Trophoblast cell (in vitro differentiated cells and primary cell): Measurements from ENCODE around the gene TCF7L1.
A peak's percentile ranks its signal among the peaks of the same experiment; 100 is the strongest.

ENCODE experiments used
- DNase-seq, 2 donors: peaks; one replicate each; pipeline ENCODE4 v3.0.0-alpha.2; 2016
- H2AFZ ChIP-seq: 2 replicates; pipeline ENCODE4 v1.6.1; 2013; ENCODE audit warnings: low read length, moderate library complexity, mild to moderate bottlenecking; ENCODE audit not compliant: insufficient read depth, poor library complexity
- H2AK5ac ChIP-seq: 2 replicates; pipeline ENCODE4 v1.6.1; 2013; ENCODE audit warnings: mild to moderate bottlenecking, low read length
- H2BK120ac ChIP-seq: 2 replicates; pipeline ENCODE4 v1.6.1; 2013; ENCODE audit warnings: low read length, mild to moderate bottlenecking, moderate library complexity; ENCODE audit not compliant: insufficient read depth, poor library complexity
- H2BK12ac ChIP-seq: 2 replicates; pipeline ENCODE4 v1.6.1; 2013; ENCODE audit warnings: mild to moderate bottlenecking, low read length, moderate library complexity
- H2BK5ac ChIP-seq: 2 replicates; pipeline ENCODE4 v1.6.1; 2013; ENCODE audit warnings: low read length, low read depth, moderate library complexity, mild to moderate bottlenecking; ENCODE audit not compliant: poor library complexity
- H3K14ac ChIP-seq: 2 replicates; pipeline ENCODE4 v1.6.1; 2013; ENCODE audit warnings: mild to moderate bottlenecking, low read length
- H3K18ac ChIP-seq: 2 replicates; pipeline ENCODE4 v1.6.1; 2013; ENCODE audit warnings: mild to moderate bottlenecking, low read length
- H3K23ac ChIP-seq: 2 replicates; pipeline ENCODE4 v1.6.1; 2013; ENCODE audit warnings: low read length
- H3K27ac ChIP-seq: 2 replicates; pipeline ENCODE4 v1.5.1; 2013; ENCODE audit warnings: low read depth, mild to moderate bottlenecking, inconsistent platforms, low read length, moderate library complexity
- H3K27me3 ChIP-seq: 2 replicates; pipeline ENCODE4 v1.6.1; 2013; ENCODE audit warnings: inconsistent platforms, mild to moderate bottlenecking, low read length, moderate library complexity; ENCODE audit not compliant: insufficient read depth
- H3K36me3 ChIP-seq, 2 experiments: 1 replicate in 1 of 2; 2 replicates in 1 of 2; pipeline ENCODE4 v1.6.1; 2013; ENCODE audit warnings: low read length in 2 of 2, mild to moderate bottlenecking in 2 of 2, moderate library complexity in 1 of 2; ENCODE audit not compliant: insufficient read depth in 2 of 2, control insufficient read depth in 1 of 2
- H3K4ac ChIP-seq: 2 replicates; pipeline ENCODE4 v1.6.1; 2013; ENCODE audit warnings: low read depth, mild to moderate bottlenecking, low read length, moderate library complexity
- H3K4me1 ChIP-seq, 2 experiments: 1 replicate in 1 of 2; 2 replicates in 1 of 2; pipeline ENCODE4 v1.6.1; 2013; ENCODE audit warnings: low read length in 2 of 2, mild to moderate bottlenecking in 2 of 2, moderate library complexity in 1 of 2; ENCODE audit not compliant: insufficient read depth in 2 of 2, control insufficient read depth in 1 of 2
- H3K4me2 ChIP-seq: 2 replicates; pipeline ENCODE4 v1.6.1; 2013; ENCODE audit warnings: inconsistent platforms, mild to moderate bottlenecking, low read length, moderate library complexity
- H3K4me3 ChIP-seq: 2 replicates; pipeline ENCODE4 v1.5.1; 2013; ENCODE audit warnings: mild to moderate bottlenecking, low read depth, low read length, inconsistent platforms
- H3K79me1 ChIP-seq: one replicate; pipeline ENCODE4 v1.6.1; 2013; ENCODE audit warnings: low read length
- H3K79me2 ChIP-seq: 2 replicates; pipeline ENCODE4 v1.6.1; 2013; ENCODE audit warnings: low read length, mild to moderate bottlenecking; ENCODE audit not compliant: control insufficient read depth, insufficient read depth, poor library complexity
- H3K9ac ChIP-seq: 2 replicates; pipeline ENCODE4 v1.6.1; 2013; ENCODE audit warnings: mild to moderate bottlenecking, low read length
- H3K9me3 ChIP-seq: 2 replicates; pipeline ENCODE4 v1.6.1; 2013; ENCODE audit warnings: low read depth, mild to moderate bottlenecking, control low read depth, inconsistent platforms, low read length; ENCODE audit not compliant: insufficient read depth
- H4K12ac ChIP-seq: 2 replicates; pipeline ENCODE4 v1.6.1; 2013; ENCODE audit warnings: low read depth, mild to moderate bottlenecking, low read length, moderate library complexity
- H4K8ac ChIP-seq: 2 replicates; pipeline ENCODE4 v1.6.1; 2013; ENCODE audit warnings: low read depth, mild to moderate bottlenecking, low read length, moderate library complexity
- H4K91ac ChIP-seq: one replicate; pipeline ENCODE4 v1.6.1; 2013; ENCODE audit warnings: low read depth, mild to moderate bottlenecking, low read length, moderate library complexity
- WGBS: extraction: QIAGEN DNeasy Blood & Tissue Kit; methylation state at CpG from one replicate; pipeline ENCODE4 v1.1.7; 2013; ENCODE audit warnings: missing lambda C conversion rate; ENCODE audit not compliant: insufficient read length, insufficient coverage; ENCODE audit errors: extremely low coverage; 5-methylcytosine and 5-hydroxymethylcytosine counted together

The TCF7L1 gene

GRCh38 chr2:85089585-85089984 lies 43.6 kb upstream of the TCF7L1 start:
- H2AFZ ChIP-seq: no peak overlapping the region
- no peak overlapping the region for H3K14ac ChIP-seq
- H3K4me2 ChIP-seq: no peak overlapping the region

GRCh38 chr2:85091838-85092237 lies 41.4 kb upstream of the TCF7L1 start:
- H4K12ac ChIP-seq: no peak overlapping the region
- H2AK5ac ChIP-seq: no peak overlapping the region
- peaks cover 3% of the 10 kb centered on the region for H3K9me3 ChIP-seq
- H3K79me1 ChIP-seq: no peaks in the 10 kb centered on the region
- no peak overlapping the region for H3K27ac ChIP-seq
- peaks cover 0 to 4% of the 10 kb centered on the region in 2 experiments for H3K4me1 ChIP-seq
- no peak overlapping the region for H2AFZ ChIP-seq
- H3K4me2 ChIP-seq: no peak overlapping the region
- no peak overlapping the region for H3K4ac ChIP-seq
- no peak overlapping the region for H2BK120ac ChIP-seq
- no peak overlapping the region for H4K8ac ChIP-seq
- WGBS: no CpG with 5 or more reads among the region's 2 CpGs
- no peak overlapping the region for H3K9ac ChIP-seq
- no peak overlapping the region for H3K4me3 ChIP-seq
- H3K14ac ChIP-seq: no peak overlapping the region
- H3K36me3 ChIP-seq: no peaks in the 10 kb centered on the region
- no peak overlapping the region for H2BK12ac ChIP-seq
- H3K18ac ChIP-seq: no peak overlapping the region
- H3K79me2 ChIP-seq: no peaks in the 10 kb centered on the region
- peak in 1 of 2 donors; percentile 24 for DNase-seq
- H3K27me3 ChIP-seq: no peaks in the 10 kb centered on the region
- no peak overlapping the region for H2BK5ac ChIP-seq
- no peak overlapping the region for H4K91ac ChIP-seq
- no peak overlapping the region for H3K23ac ChIP-seq

More at GRCh38 chr2:85089585-85089984, 43.6 kb upstream of the TCF7L1 start:
- no peak overlapping the region for H2BK12ac ChIP-seq
- no peak overlapping the region for H3K9ac ChIP-seq
- peaks cover 3% of the 10 kb centered on the region for H3K9me3 ChIP-seq
- no peak for DNase-seq
- no peak overlapping the region for H3K18ac ChIP-seq
- no peaks in the 10 kb centered on the region for H3K79me2 ChIP-seq
- H2AK5ac ChIP-seq: no peak overlapping the region
- no peaks in the 10 kb centered on the region for H3K27me3 ChIP-seq
- no peaks in the 10 kb centered on the region for H3K4me1 ChIP-seq
- H3K4me3 ChIP-seq: no peak overlapping the region
- H4K12ac ChIP-seq: no peak overlapping the region
- H3K23ac ChIP-seq: no peak overlapping the region
- H3K79me1 ChIP-seq: no peaks in the 10 kb centered on the region
- H3K4ac ChIP-seq: no peak overlapping the region
- H3K27ac ChIP-seq: no peak overlapping the region
- no peak overlapping the region for H4K91ac ChIP-seq
- WGBS: no CpG with 5 or more reads among the region's 6 CpGs
- no peaks in the 10 kb centered on the region for H3K36me3 ChIP-seq
- no peak overlapping the region for H2BK5ac ChIP-seq
- no peak overlapping the region for H4K8ac ChIP-seq
- no peak overlapping the region for H2BK120ac ChIP-seq

GRCh38 chr2:85095094-85095493 lies 38.1 kb upstream of the TCF7L1 start:
- DNase-seq: peak; percentile 84 to 91
- H3K79me1 ChIP-seq: no peaks in the 10 kb centered on the region

GRCh38 chr2:85096616-85097015 lies 36.6 kb upstream of the TCF7L1 start:
- no peak overlapping the region for H3K18ac ChIP-seq
- H3K4me3 ChIP-seq: no peak overlapping the region
- no peak overlapping the region for H3K23ac ChIP-seq
- H2AFZ ChIP-seq: no peak overlapping the region
- no peaks in the 10 kb centered on the region for H3K79me1 ChIP-seq
- DNase-seq: peak; percentile 96 to 98
- H3K4ac ChIP-seq: no peak overlapping the region
- WGBS: no CpG with 5 or more reads among the region's 6 CpGs
- H4K8ac ChIP-seq: no peak overlapping the region
- H3K36me3 ChIP-seq: no peaks in the 10 kb centered on the region
- H2BK120ac ChIP-seq: no peak overlapping the region
- no peak overlapping the region for H4K12ac ChIP-seq
- no peak overlapping the region for H2AK5ac ChIP-seq
- H3K79me2 ChIP-seq: no peaks in the 10 kb centered on the region
- no peak overlapping the region for H3K27ac ChIP-seq
- no peak overlapping the region for H3K4me2 ChIP-seq
- peaks cover 0 to 4% of the 10 kb centered on the region in 2 experiments for H3K4me1 ChIP-seq
- no peak overlapping the region for H2BK12ac ChIP-seq
- H4K91ac ChIP-seq: no peak overlapping the region
- no peak overlapping the region for H2BK5ac ChIP-seq
- H3K14ac ChIP-seq: no peak overlapping the region
- H3K9ac ChIP-seq: no peak overlapping the region
- H3K9me3 ChIP-seq: peaks cover 3% of the 10 kb centered on the region
- no peaks in the 10 kb centered on the region for H3K27me3 ChIP-seq

More at GRCh38 chr2:85095094-85095493, 38.1 kb upstream of the TCF7L1 start:
- H3K18ac ChIP-seq: no peak overlapping the region
- H3K9ac ChIP-seq: no peak overlapping the region
- H3K4me1 ChIP-seq: peaks cover 0 to 4% of the 10 kb centered on the region in 2 experiments
- no peak overlapping the region for H2AFZ ChIP-seq
- H2BK12ac ChIP-seq: no peak overlapping the region
- no peak overlapping the region for H3K4me2 ChIP-seq
- no peak overlapping the region for H3K14ac ChIP-seq
- H4K12ac ChIP-seq: no peak overlapping the region
- no peak overlapping the region for H3K27ac ChIP-seq
- no CpG with 5 or more reads among the region's 2 CpGs for WGBS
- no peak overlapping the region for H2BK5ac ChIP-seq
- H3K4ac ChIP-seq: no peak overlapping the region
- no peaks in the 10 kb centered on the region for H3K79me2 ChIP-seq
- no peak overlapping the region for H4K91ac ChIP-seq
- H3K9me3 ChIP-seq: peaks cover 3% of the 10 kb centered on the region
- H3K4me3 ChIP-seq: no peak overlapping the region
- H2AK5ac ChIP-seq: no peak overlapping the region
- no peaks in the 10 kb centered on the region for H3K36me3 ChIP-seq
- H2BK120ac ChIP-seq: no peak overlapping the region
- H4K8ac ChIP-seq: no peak overlapping the region
- no peak overlapping the region for H3K23ac ChIP-seq
- H3K27me3 ChIP-seq: no peaks in the 10 kb centered on the region
